Measurements from ENCODE around the gene DIP2C.

GRCh38 chr10:278707-279106 lies 410.8 kb downstream of the DIP2C start:
- no peak for TF ChIP-seq POLR2AphosphoS5 (IDR thresholded peaks at IDR 0.05; ENCODE audit: insufficient read depth in 1 of 2, low read depth in 1 of 2)
- TF ChIP-seq, protein P1, sequence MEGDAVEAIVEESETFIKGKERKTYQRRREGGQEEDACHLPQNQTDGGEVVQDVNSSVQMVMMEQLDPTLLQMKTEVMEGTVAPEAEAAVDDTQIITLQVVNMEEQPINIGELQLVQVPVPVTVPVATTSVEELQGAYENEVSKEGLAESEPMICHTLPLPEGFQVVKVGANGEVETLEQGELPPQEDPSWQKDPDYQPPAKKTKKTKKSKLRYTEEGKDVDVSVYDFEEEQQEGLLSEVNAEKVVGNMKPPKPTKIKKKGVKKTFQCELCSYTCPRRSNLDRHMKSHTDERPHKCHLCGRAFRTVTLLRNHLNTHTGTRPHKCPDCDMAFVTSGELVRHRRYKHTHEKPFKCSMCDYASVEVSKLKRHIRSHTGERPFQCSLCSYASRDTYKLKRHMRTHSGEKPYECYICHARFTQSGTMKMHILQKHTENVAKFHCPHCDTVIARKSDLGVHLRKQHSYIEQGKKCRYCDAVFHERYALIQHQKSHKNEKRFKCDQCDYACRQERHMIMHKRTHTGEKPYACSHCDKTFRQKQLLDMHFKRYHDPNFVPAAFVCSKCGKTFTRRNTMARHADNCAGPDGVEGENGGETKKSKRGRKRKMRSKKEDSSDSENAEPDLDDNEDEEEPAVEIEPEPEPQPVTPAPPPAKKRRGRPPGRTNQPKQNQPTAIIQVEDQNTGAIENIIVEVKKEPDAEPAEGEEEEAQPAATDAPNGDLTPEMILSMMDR (IDR thresholded peaks at IDR 0.05): no peak
